Measurements from ENCODE around the gene ASPHD1.

Gene ASPHD1

GRCh38 chr16:29943846-29944799 lies 43.8 kb downstream of the ASPHD1 start:
- no peak for DNase-seq (ENCODE audit: low read depth in 2 of 2)

- no peak for DNase-seq (ENCODE audit: low read depth in 2 of 2)
Observed at GRCh38 chr16:29947897-29948296, 47.6 kb downstream of the ASPHD1 start.

- no peak for DNase-seq (ENCODE audit: low read depth in 2 of 2)
Observed at GRCh38 chr16:29950806-29951461, 50.6 kb downstream of the ASPHD1 start.

GRCh38 chr16:29951625-29952365 lies 51.5 kb downstream of the ASPHD1 start:
- DNase-seq (ENCODE audit: low read depth in 2 of 2), result no peak

All from stimulated activated CD4-positive, alpha-beta T cell treated with anti-CD3 and anti-CD28 coated beads, Interleukin-12 subunit alpha, Interleukin-12 subunit beta, amount 100 ng/mL, for 24 hours (primary cell).